NB4 (cell line): ENCODE data around the gene CDC14A.

Source experiments
- DNase-seq: peaks from one replicate; pipeline ENCODE4 v3.0.0; 2010; ENCODE audit warnings: low read depth
- H3K4me3 ChIP-seq: one replicate; pipeline ENCODE4 v1.5.1; 2011; ENCODE audit warnings: mild to moderate bottlenecking, low read depth, low read length, moderate library complexity
- CTCF ChIP-seq: IDR thresholded peaks from one replicate; pipeline ENCODE4 v1.5.1; 2012; ENCODE audit warnings: low read depth, low read length
- MAX ChIP-seq: IDR thresholded peaks from 2 replicates; pipeline ENCODE4 v1.6.1; 2011; ENCODE audit warnings: low read depth, low read length
- MYC ChIP-seq: IDR thresholded peaks from 2 replicates; pipeline ENCODE4 v1.6.1; 2011; ENCODE audit warnings: low read depth, low read length
- POLR2A ChIP-seq: IDR thresholded peaks from 2 replicates; pipeline ENCODE4 v1.6.1; 2011; ENCODE audit warnings: mild to moderate bottlenecking; ENCODE audit not compliant: insufficient read length; ENCODE audit errors: extremely low read depth

CDC14A gene

GRCh38 chr1:100320311-100321099, 31.8 kb upstream of the CDC14A start:
- no peak for TF ChIP-seq MYC
- TF ChIP-seq POLR2A = no peak
- TF ChIP-seq CTCF = no peak
- TF ChIP-seq MAX = no peak
- no peak for DNase-seq
- no peak overlapping the region for H3K4me3 ChIP-seq

- TF ChIP-seq MYC = no peak
- DNase-seq = no peak
- no peak overlapping the region for H3K4me3 ChIP-seq
Observed at GRCh38 chr1:100321100-100321493, 31.2 kb upstream of the CDC14A start.

GRCh38 chr1:100321506-100321905, 30.8 kb upstream of the CDC14A start:
- no peak overlapping the region for H3K4me3 ChIP-seq
- DNase-seq = no peak
- TF ChIP-seq POLR2A = no peak
- no peak for TF ChIP-seq CTCF
- no peak for TF ChIP-seq MYC
- no peak for TF ChIP-seq MAX

- DNase-seq = no peak
- H3K4me3 ChIP-seq = no peak overlapping the region
- TF ChIP-seq MAX (no peak), POLR2A (no peak), CTCF (no peak), MYC (no peak)
Observed at GRCh38 chr1:100322436-100323211, 29.7 kb upstream of the CDC14A start.

GRCh38 chr1:100323419-100324106, 28.7 kb upstream of the CDC14A start:
- no peak for DNase-seq
- TF ChIP-seq CTCF (no peak), POLR2A (no peak), MYC (no peak), MAX (no peak)
- no peak overlapping the region for H3K4me3 ChIP-seq
